IMR-90 (cell line): ENCODE measurements around the gene AWAT2. TPM values are rescaled to one million over a fixed set of nuclear protein-coding genes. Genes with fewer than 3 reads are reported as not detected.

Experiments used
- ATAC-seq: fragments of 200-7000 bp; cut with Tn5 transposase; 2 replicates; pipeline ENCODE4 v1.9.1; 2020; ENCODE audit warnings: low read depth, mild to moderate bottlenecking, moderate library complexity
- BruUV-seq: library from RNA; stranded (reverse); fragments of 400-500 nt; replicated peaks from 2 replicates; lab custom pipeline; 2021; lab: Mats Ljungman, UMichigan
- CTCF ChIA-PET: fragments of 300-600 bp; formaldehyde crosslinking; extraction: SDS; loops from one replicate; lab custom pipeline; 2021; ENCODE audit warnings: antibody characterized with exemption; lab: Yijun Ruan, JAX
- POLR2A ChIA-PET: fragments of 300-600 bp; sonication (Branson Sonifier 250); formaldehyde crosslinking; loops from one replicate; lab custom pipeline; 2022; ENCODE audit warnings: antibody characterized with exemption; ENCODE audit not compliant: unreplicated experiment; lab: Charles Lee
- DNase-seq: peaks from one replicate; pipeline ENCODE4 v3.0.0; 2013
- H2AFZ ChIP-seq: replicated peaks from 2 replicates; pipeline ENCODE3; 2013; ENCODE audit warnings: low read length, mild to moderate bottlenecking; ENCODE audit not compliant: poor library complexity
- H2AK5ac ChIP-seq: 2 replicates; pipeline ENCODE4 v1.6.1; 2013; ENCODE audit warnings: low read depth, low read length, inconsistent platforms
- H2AK9ac ChIP-seq: replicated peaks from 2 replicates; pipeline ENCODE3; 2013; ENCODE audit warnings: mild to moderate bottlenecking, low read depth, low read length, moderate library complexity; ENCODE audit not compliant: poor library complexity
- H2BK120ac ChIP-seq: 2 replicates; pipeline ENCODE4 v1.6.1; 2013; ENCODE audit warnings: low read depth, low read length, inconsistent platforms
- H2BK15ac ChIP-seq: 3 replicates; pipeline ENCODE4 v1.6.1; 2013; ENCODE audit warnings: low read depth, low read length, inconsistent platforms
- H2BK20ac ChIP-seq: 2 replicates; pipeline ENCODE4 v1.6.1; 2013; ENCODE audit warnings: low read depth, mild to moderate bottlenecking, inconsistent platforms, low read length, moderate library complexity
- H2BK5ac ChIP-seq: 2 replicates; pipeline ENCODE4 v1.6.1; 2013; ENCODE audit warnings: mild to moderate bottlenecking, low read depth, low read length, inconsistent platforms; ENCODE audit not compliant: poor library complexity, severe bottlenecking
- H3K14ac ChIP-seq: replicated peaks from 2 replicates; pipeline ENCODE4 v1.6.1; 2013; ENCODE audit warnings: low read depth, low read length, inconsistent platforms
- H3K18ac ChIP-seq: 2 replicates; pipeline ENCODE4 v1.6.1; 2013; ENCODE audit warnings: low read depth, low read length, control low read depth
- H3K23ac ChIP-seq: 2 replicates; pipeline ENCODE4 v1.6.1; 2013; ENCODE audit warnings: low read depth, low read length, inconsistent platforms
- H3K27ac ChIP-seq: 2 replicates; pipeline ENCODE4 v1.5.1; 2013; ENCODE audit warnings: mild to moderate bottlenecking, control low read depth, low read length; ENCODE audit not compliant: insufficient read depth
- H3K27me3 ChIP-seq: 2 replicates; pipeline ENCODE4 v1.6.1; 2013; ENCODE audit warnings: low read length; ENCODE audit not compliant: control insufficient read depth, insufficient read depth
- H3K36me3 ChIP-seq: 2 replicates; pipeline ENCODE4 v1.6.1; 2013; ENCODE audit warnings: low read length, mixed read lengths; ENCODE audit not compliant: control insufficient read depth, insufficient read depth
- H3K4ac ChIP-seq: 2 replicates; pipeline ENCODE4 v1.6.1; 2013; ENCODE audit warnings: low read depth, low read length, inconsistent platforms
- H3K4me1 ChIP-seq: 2 replicates; pipeline ENCODE4 v1.6.1; 2013; ENCODE audit warnings: low read length, mixed read lengths; ENCODE audit not compliant: control insufficient read depth, insufficient read depth
- H3K4me2 ChIP-seq: 2 replicates; pipeline ENCODE4 v1.6.1; 2013; ENCODE audit warnings: low read depth, mild to moderate bottlenecking, control low read depth, low read length, moderate library complexity
- H3K4me3 ChIP-seq: 2 replicates; pipeline ENCODE4 v1.5.1; 2013; ENCODE audit warnings: low read depth, mild to moderate bottlenecking, control low read depth, low read length, moderate library complexity; ENCODE audit not compliant: insufficient read depth
- H3K56ac ChIP-seq: 2 replicates; pipeline ENCODE4 v1.6.1; 2013; ENCODE audit warnings: low read length, inconsistent platforms; ENCODE audit not compliant: insufficient read depth; ENCODE audit errors: extremely low read depth
- H3K79me1 ChIP-seq, 2 experiments: 2 replicates each; pipeline ENCODE4 v1.6.1; 2013; ENCODE audit warnings: low read length in 2 of 2, inconsistent platforms in 1 of 2, low read depth in 1 of 2
- H3K9ac ChIP-seq: 2 replicates; pipeline ENCODE4 v1.6.1; 2013; ENCODE audit warnings: low read depth, low read length, control low read depth
- H3K9me1 ChIP-seq: 2 replicates; pipeline ENCODE4 v1.6.1; 2013; ENCODE audit warnings: low read length, inconsistent platforms; ENCODE audit not compliant: insufficient read depth
- H3K9me3 ChIP-seq: 2 replicates; pipeline ENCODE4 v1.6.1; 2013; ENCODE audit warnings: low read length; ENCODE audit not compliant: control insufficient read depth, insufficient read depth
- H4K20me1 ChIP-seq: 2 replicates; pipeline ENCODE4 v1.6.1; 2013; ENCODE audit warnings: low read length, inconsistent platforms; ENCODE audit not compliant: insufficient read depth
- H4K5ac ChIP-seq: 2 replicates; pipeline ENCODE4 v1.6.1; 2013; ENCODE audit warnings: mild to moderate bottlenecking, low read depth, low read length, control low read depth
- H4K8ac ChIP-seq, 2 experiments: 2 replicates each; pipeline ENCODE4 v1.6.1; 2013; ENCODE audit warnings: low read depth in 2 of 2, low read length in 2 of 2, control low read depth in 1 of 2, inconsistent platforms in 1 of 2
- H4K91ac ChIP-seq: 2 replicates; pipeline ENCODE4 v1.6.1; 2013; ENCODE audit warnings: low read depth, low read length, inconsistent platforms; ENCODE audit not compliant: insufficient read depth
- CHD1 ChIP-seq: IDR thresholded peaks from 2 replicates; pipeline ENCODE4 v1.6.1; 2012; ENCODE audit warnings: low read depth, low read length, improper control_type of control experiment
- CTCF ChIP-seq: conservative IDR thresholded peaks from 2 replicates; pipeline ENCODE4 v1.5.1; 2012; ENCODE audit warnings: mild to moderate bottlenecking, low read depth, low read length, improper control_type of control experiment
- MAFK ChIP-seq: IDR thresholded peaks from 2 replicates; pipeline ENCODE4 v1.6.1; 2012; ENCODE audit warnings: low read depth, low read length, improper control_type of control experiment
- MAZ ChIP-seq: IDR thresholded peaks from 2 replicates; pipeline ENCODE4 v1.6.1; 2012; ENCODE audit warnings: low read depth, mild to moderate bottlenecking, low read length, improper control_type of control experiment, moderate library complexity, borderline replicate concordance
- RAD21 ChIP-seq: IDR thresholded peaks from 2 replicates; pipeline ENCODE4 v1.6.1; 2012; ENCODE audit warnings: low read length, improper control_type of control experiment
- RCOR1 ChIP-seq: IDR thresholded peaks from 2 replicates; pipeline ENCODE4 v1.6.1; 2012; ENCODE audit warnings: mild to moderate bottlenecking, low read length, improper control_type of control experiment; ENCODE audit not compliant: insufficient replicate concordance
- RFX5 ChIP-seq: IDR thresholded peaks from 2 replicates; pipeline ENCODE4 v1.8.0; 2012; ENCODE audit warnings: low read depth, mild to moderate bottlenecking, low read length, moderate library complexity
- SMC3 ChIP-seq: fragments of 150-350 bp; IDR thresholded peaks from 2 replicates; pipeline ENCODE4 v1.6.1; 2016; ENCODE audit warnings: low read depth, mild to moderate bottlenecking, antibody characterized with exemption, low read length, moderate library complexity
- WGBS, 2 experiments: methylation state at CpG; one replicate each; pipeline versions ENCODE4 v1.1.5 to v1.1.7; 2013; ENCODE audit warnings: missing lambda C conversion rate in 2 of 2; ENCODE audit not compliant: insufficient read length in 1 of 2; ENCODE audit errors: extremely low coverage in 2 of 2; 5-methylcytosine and 5-hydroxymethylcytosine counted together
- dilution Hi-C: fragments of 300-500 bp; cut with HindIII; formaldehyde crosslinking; loops from one replicate; pipeline ENCODE4 v1.14.3; 2018; ENCODE audit warnings: low sequenced_read_pairs; ENCODE audit not compliant: unreplicated experiment
- in situ Hi-C: fragments of 300-500 bp; cut with MboI; formaldehyde crosslinking; loops from 3 replicates; pipeline ENCODE4 v1.14.3; 2019; ENCODE audit warnings: low sequenced_read_pairs, inconsistent platforms, mixed read lengths
- intact Hi-C: fragments of 100-400 bp; cut with micrococcal nuclease; formaldehyde crosslinking; loops from 2 replicates; pipeline ENCODE4 v1.10.0; 2022
- polyA plus RNA-seq, 3 experiments: library from polyadenylated mRNA; depleted of rRNA; stranded (reverse); fragments of >200 nt; gene quantifications; 2 replicates each; pipeline ENCODE4 v1.2.3, GENCODE V29; 2012; ENCODE audit warnings: low replicate concordance in 1 of 3
- total RNA-seq: library from RNA; depleted of rRNA; stranded (reverse); fragments of >200 nt; gene quantifications from 2 replicates; pipeline ENCODE4 v1.2.3, GENCODE V29; 2012

The AWAT2 gene
- total and polyA plus RNA-seq, 2 of the 4 experiments (the other 2 are of a cell fraction), result under 0.01 TPM; not detected in 1

GRCh38 chrX:70052895-70053615, 3.3 kb upstream of the AWAT2 start:
- Histone ChIP-seq H3K56ac (no peak overlapping the region), H3K27me3 (peaks cover 9% of the 10 kb centered on the region), H3K9me1 (no peaks in the 10 kb centered on the region), H3K4ac (no peak overlapping the region), H2AK9ac (no peak overlapping the region), H2BK5ac (no peak overlapping the region), H4K8ac (no peak overlapping the region), H3K18ac (no peak overlapping the region), H3K4me2 (no peak overlapping the region), H4K20me1 (no peaks in the 10 kb centered on the region), H2BK15ac (no peak overlapping the region), H3K79me1 (no peaks in the 10 kb centered on the region), H3K9ac (no peak overlapping the region), H4K5ac (no peak overlapping the region), H3K23ac (no peak overlapping the region), H3K27ac (no peak overlapping the region), H3K4me1 (no peaks in the 10 kb centered on the region), H2AK5ac (no peak overlapping the region), H2BK20ac (no peak overlapping the region), H2AFZ (no peak overlapping the region), H3K14ac (no peak overlapping the region), H4K91ac (no peak overlapping the region), H3K36me3 (no peaks in the 10 kb centered on the region), H2BK120ac (no peak overlapping the region), H3K9me3 (no peaks in the 10 kb centered on the region), H3K4me3 (no peak overlapping the region)
- CTCF ChIA-PET, result interaction anchor here (0.6 kb wide), 1 partner anchor 17 kb away, joined by 4 read pairs; no protein-coding TSS in a partner anchor
- in situ Hi-C loops (no loop called here), intact Hi-C loops (no loop called here), dilution Hi-C loops (no loop called here)
- DNase-seq, result no peak
- BruUV-seq, result no TSS peak
- ATAC-seq, result no peak
- no peak for TF ChIP-seq RCOR1
- no peak for TF ChIP-seq CTCF
- TF ChIP-seq MAFK, result no peak
- no peak for TF ChIP-seq SMC3
- no peak for TF ChIP-seq RAD21
- no peak for TF ChIP-seq CHD1
- no peak for TF ChIP-seq MAZ
- TF ChIP-seq RFX5, result no peak
- POLR2A ChIA-PET, result no interaction called here
- 68% methylated on average over 5 of the region's 11 CpGs; no CpG with 5 or more reads in 1 of the 2 experiments for WGBS, 2 experiments
